ENCODE results near the gene GNL2.
"Not testable (repeated sequence)": the region's sequence is repeated elsewhere in the genome, so short reads cannot be mapped to it uniquely, and the experiment has no call there.

The GNL2 gene

GRCh38 chr1:37562984-37563383 is 32.8 kb downstream of the GNL2 start:
- no peak for DNase-seq (ENCODE audit: low read depth, low spot score)
- no peak overlapping the region for H3K4me3 ChIP-seq (ENCODE audit: low read length)

- DNase-seq (ENCODE audit: low read depth, low spot score) = peak; percentile 12
- H3K4me3 ChIP-seq (ENCODE audit: low read length) = no peak overlapping the region
Observed at GRCh38 chr1:37561133-37562132, 34.3 kb downstream of the GNL2 start.

- H3K4me3 ChIP-seq (ENCODE audit: low read length) = no peak overlapping the region
- no peak for DNase-seq (ENCODE audit: low read depth, low spot score)
Observed at GRCh38 chr1:37560401-37561132, 35.2 kb downstream of the GNL2 start.

- DNase-seq (ENCODE audit: low read depth, low spot score); H3K4me3 ChIP-seq (ENCODE audit: low read length): not testable (repeated sequence)
Observed at GRCh38 chr1:37559957-37560379, 35.8 kb downstream of the GNL2 start.

GRCh38 chr1:37559080-37559479 is 36.7 kb downstream of the GNL2 start:
- DNase-seq (ENCODE audit: low read depth, low spot score) = no peak
- H3K4me3 ChIP-seq (ENCODE audit: low read length) = no peak overlapping the region

- H3K4me3 ChIP-seq (ENCODE audit: low read length) = no peak overlapping the region
- DNase-seq (ENCODE audit: low read depth, low spot score) = no peak
Observed at GRCh38 chr1:37558411-37558810, 37.3 kb downstream of the GNL2 start.

GRCh38 chr1:37557402-37557801 is 38.3 kb downstream of the GNL2 start:
- DNase-seq (ENCODE audit: low read depth, low spot score) = no peak
- H3K4me3 ChIP-seq (ENCODE audit: low read length) = no peak overlapping the region

- no peak within 1 kb of the TSS for H3K4me3 ChIP-seq (ENCODE audit: low read length)
- no peak for DNase-seq (ENCODE audit: low read depth, low spot score)
Observed at GRCh38 chr1:37556712-37557196, 39.0 kb downstream of the GNL2 start, which contains the start of gene DNALI1. TSS of gene DNALI1 (plus strand) at chr1:37556940. CDS start at chr1:37556995, 55 bp downstream.

- peak within 1 kb of the TSS; percentile 99 for H3K4me3 ChIP-seq (ENCODE audit: low read length)
- peak; percentile 87 for DNase-seq (ENCODE audit: low read depth, low spot score)
Observed at GRCh38 chr1:37553927-37554808, 41.6 kb downstream of the GNL2 start, which contains the start of gene SNIP1. TSS of gene SNIP1 (minus strand) at chr1:37554293. CDS start at chr1:37554229, 64 bp downstream.

- no peak for DNase-seq (ENCODE audit: low read depth, low spot score)
- peak overlapping the region; percentile 99 for H3K4me3 ChIP-seq (ENCODE audit: low read length)
Observed at GRCh38 chr1:37553598-37553926, 42.2 kb downstream of the GNL2 start.

GRCh38 chr1:37549341-37549740 is 46.4 kb downstream of the GNL2 start:
- no peak for DNase-seq (ENCODE audit: low read depth, low spot score)

GRCh38 chr1:37545019-37545418 is 50.7 kb downstream of the GNL2 start:
- H3K4me3 ChIP-seq (ENCODE audit: low read length) = no peak overlapping the region
- DNase-seq (ENCODE audit: low read depth, low spot score) = no peak

More at GRCh38 chr1:37549341-37549740, 46.4 kb downstream of the GNL2 start:
- H3K4me3 ChIP-seq (ENCODE audit: low read length) = no peak overlapping the region

- DNase-seq (ENCODE audit: low read depth, low spot score) = no peak
- H3K4me3 ChIP-seq (ENCODE audit: low read length) = no peak overlapping the region
Observed at GRCh38 chr1:37544530-37544929, 51.2 kb downstream of the GNL2 start.

- no peak for DNase-seq (ENCODE audit: low read depth, low spot score)
- no peak overlapping the region for H3K4me3 ChIP-seq (ENCODE audit: low read length)
Observed at GRCh38 chr1:37540036-37540785, 55.5 kb downstream of the GNL2 start.

- DNase-seq (ENCODE audit: low read depth, low spot score) = not testable (repeated sequence)
Observed at GRCh38 chr1:37539154-37539553, 56.6 kb downstream of the GNL2 start.

GRCh38 chr1:37537378-37537777 is 58.4 kb downstream of the GNL2 start:
- no peak for DNase-seq (ENCODE audit: low read depth, low spot score)
- no peak overlapping the region for H3K4me3 ChIP-seq (ENCODE audit: low read length)

More at GRCh38 chr1:37539154-37539553, 56.6 kb downstream of the GNL2 start:
- not testable (repeated sequence) for H3K4me3 ChIP-seq (ENCODE audit: low read length)

- no peak for DNase-seq (ENCODE audit: low read depth, low spot score)
- no peak overlapping the region for H3K4me3 ChIP-seq (ENCODE audit: low read length)
Observed at GRCh38 chr1:37533317-37534093, 62.2 kb downstream of the GNL2 start.
